ENCODE results near the gene CFAP92. TPM values are rescaled to one million over a fixed set of nuclear protein-coding genes. Genes with fewer than 3 reads are reported as not detected.

The CFAP92 gene
- total RNA-seq, 4 donors from 2014 or later, result 0.40 to 2.5 (median 0.57) TPM

GRCh38 chr3:128906031-128906803 lies 87.7 kb downstream of the CFAP92 start:
- WGBS, 2 donors, result 89 to 92% methylated on average over 19 to 21 of the region's 25 CpGs
- no peak for DNase-seq
- TF ChIP-seq POLR2A (IDR thresholded peaks at IDR 0.05), result no peak
- no peak for TF ChIP-seq CTCF (IDR thresholded peaks at IDR 0.05)
- Histone ChIP-seq H3K36me3 (peaks cover 82 to 91% of the 10 kb centered on the region in 2 donors), H3K4me1 (no peaks in the 10 kb centered on the region), H3K27me3 (no peaks in the 10 kb centered on the region), H3K4me3 (replicated peaks in 1 of 3) (no peak overlapping the region), H3K9me3 (no peaks in the 10 kb centered on the region), H3K27ac (no peak overlapping the region)
- intact Hi-C loops (cut with DNase I), result no loop called here

- TF ChIP-seq POLR2A (IDR thresholded peaks at IDR 0.05) (no peak), CTCF (IDR thresholded peaks at IDR 0.05) (no peak)
- no peak overlapping the region for H3K27ac ChIP-seq
- no peaks in the 10 kb centered on the region for H3K27me3 ChIP-seq
- H3K36me3 ChIP-seq, result peaks cover 86% of the 10 kb centered on the region in 2 donors
- no peaks in the 10 kb centered on the region for H3K4me1 ChIP-seq
- no peaks in the 10 kb centered on the region for H3K9me3 ChIP-seq
- 87 to 93% methylated on average over 6 of the region's 12 CpGs for whole genome bisulfite sequencing, 2 donors
- intact Hi-C loops (cut with DNase I), result no loop called here
- no peak overlapping the region for H3K4me3 ChIP-seq (replicated peaks in 1 of 3)
- DNase-seq, result no peak
These were observed 90.4 kb downstream of the CFAP92 start for GRCh38 chr3:128903501-128903900.

- no peaks in the 10 kb centered on the region for H3K4me1 ChIP-seq
- H3K27me3 ChIP-seq, result no peaks in the 10 kb centered on the region
- DNase-seq, result no peak
- no peak overlapping the region for H3K4me3 ChIP-seq (replicated peaks in 1 of 3)
- H3K27ac ChIP-seq, result no peak overlapping the region
- 97 to 100% methylated on average over 7 to 8 of the region's 9 CpGs for WGBS, 2 donors
- H3K36me3 ChIP-seq, result peaks cover 86 to 88% of the 10 kb centered on the region in 2 donors
- TF ChIP-seq POLR2A (IDR thresholded peaks at IDR 0.05), result no peak
- TF ChIP-seq CTCF (IDR thresholded peaks at IDR 0.05), result no peak
- intact Hi-C loops (cut with DNase I), result no loop called here
- no peaks in the 10 kb centered on the region for H3K9me3 ChIP-seq
These were observed 91.5 kb downstream of the CFAP92 start for GRCh38 chr3:128902426-128902825.

GRCh38 chr3:128895843-128896697 lies 97.8 kb downstream of the CFAP92 start:
- no peak overlapping the region for H3K27ac ChIP-seq
- 91 to 92% methylated on average over 11 of the region's 11 CpGs for WGBS, 2 donors
- DNase-seq, result no peak
- H3K27me3 ChIP-seq, result no peaks in the 10 kb centered on the region
- intact Hi-C loops (cut with DNase I), result no loop called here
- no peak for TF ChIP-seq POLR2A (IDR thresholded peaks at IDR 0.05)
- no peak for TF ChIP-seq CTCF (IDR thresholded peaks at IDR 0.05)
- no peaks in the 10 kb centered on the region for H3K4me1 ChIP-seq
- H3K36me3 ChIP-seq, result peaks cover 56 to 66% of the 10 kb centered on the region in 2 donors
- H3K4me3 ChIP-seq (replicated peaks in 1 of 3), result no peak overlapping the region
- H3K9me3 ChIP-seq, result no peaks in the 10 kb centered on the region

Measured in thyroid gland (tissue), 4 donors.